ENCODE results near the gene NME3. TPM values are rescaled to one million over a fixed set of nuclear protein-coding genes. Genes with fewer than 3 reads are reported as not detected.

Gene NME3
- total and polyA plus RNA-seq, 3 experiments from 2014 or later = 33.5 to 71.4 (median 36.5) TPM

- Mint-ChIP-seq H3K9me3 (no peaks in the 10 kb centered on the region), H3K36me3 (peaks cover 0 to 35% (median 0%) of the 10 kb centered on the region in 3 donors), H3K4me1 (peaks cover 8 to 30% (median 18%) of the 10 kb centered on the region in 3 donors), H3K27ac (peak within 1 kb of the TSS; percentile 85 to 97 (median 96)), H3K27me3 (no peaks in the 10 kb centered on the region), H3K4me3 (peak within 1 kb of the TSS; percentile 89 to 98 (median 96))
- peak within 1 kb of the TSS; percentile 79 for H3K27ac ChIP-seq (ENCODE audit: low read depth, low read length)
- ChIA-PET POLR2A (interaction anchor here (0.6 to 4.0 kb wide), 4 partner anchors 10 to 353 kb away, joined by 5 to 52 read pairs (median 12); partner anchors contain the start of genes MAPK8IP3, NUBP2 and SPSB3), CTCF (interaction anchor here (0.9 to 3.0 kb wide), 4 partner anchors 10 to 67 kb away, joined by 3 to 24 read pairs (median 7); partner anchors contain the start of genes FAHD1, HAGH, MAPK8IP3 and NUBP2)
- no peaks in the 10 kb centered on the region for H3K9me3 ChIP-seq (ENCODE audit: low read length)
- peak within 1 kb of the TSS; percentile 96 for H3K4me3 ChIP-seq (ENCODE audit: low read length)
- H3K27me3 ChIP-seq (ENCODE audit: insufficient read depth, low read length, poor library complexity, severe bottlenecking) = no peaks in the 10 kb centered on the region
- no peaks in the 10 kb centered on the region for H3K36me3 ChIP-seq (ENCODE audit: insufficient read depth, low read length)
- peaks cover 21% of the 10 kb centered on the region for H3K4me1 ChIP-seq (ENCODE audit: insufficient read depth, low read length)
- DNase-seq = peak; percentile 66 to 81 (median 72)
These were observed 1.8 kb upstream of the NME3 start, which contains the start of gene MRPS34 for GRCh38 chr16:1772908-1773702. Gene MRPS34 (minus strand): TSS chr16:1773134. CDS start chr16:1773119, 15 bp downstream.

- Histone ChIP-seq H3K27me3 (ENCODE audit: insufficient read depth, low read length, poor library complexity, severe bottlenecking) (no peaks in the 10 kb centered on the region), H3K9me3 (ENCODE audit: low read length) (no peaks in the 10 kb centered on the region), H3K36me3 (ENCODE audit: insufficient read depth, low read length) (no peaks in the 10 kb centered on the region), H3K27ac (ENCODE audit: low read depth, low read length) (peak within 1 kb of the TSS; percentile 79), H3K4me3 (ENCODE audit: low read length) (peak within 1 kb of the TSS; percentile 96), H3K4me1 (ENCODE audit: insufficient read depth, low read length) (peaks cover 21% of the 10 kb centered on the region)
- Mint-ChIP-seq H3K4me1 (peaks cover 8 to 30% (median 18%) of the 10 kb centered on the region in 3 donors), H3K27ac (peak within 1 kb of the TSS; percentile 85 to 97 (median 96)), H3K4me3 (peak within 1 kb of the TSS; percentile 89 to 98 (median 96)), H3K27me3 (no peaks in the 10 kb centered on the region), H3K36me3 (peaks cover 0 to 37% (median 0%) of the 10 kb centered on the region in 3 donors), H3K9me3 (no peaks in the 10 kb centered on the region)
- DNase-seq = peak; percentile 26 to 67 (median 36)
- ChIA-PET CTCF (interaction anchor here (0.9 to 3.0 kb wide), 4 partner anchors 11 to 67 kb away, joined by 3 to 24 read pairs (median 7); partner anchors contain the start of genes FAHD1, HAGH, MAPK8IP3 and NUBP2), POLR2A (interaction anchor here (0.6 to 4.0 kb wide), 4 partner anchors 10 to 353 kb away, joined by 5 to 52 read pairs (median 12); partner anchors contain the start of genes MAPK8IP3, NUBP2 and SPSB3)
These were observed 1.1 kb upstream of the NME3 start, which contains the start of gene EME2 for GRCh38 chr16:1772362-1772907. Gene EME2 (plus strand): TSS chr16:1772810. CDS start chr16:1773228, 418 bp downstream.

DNA sequence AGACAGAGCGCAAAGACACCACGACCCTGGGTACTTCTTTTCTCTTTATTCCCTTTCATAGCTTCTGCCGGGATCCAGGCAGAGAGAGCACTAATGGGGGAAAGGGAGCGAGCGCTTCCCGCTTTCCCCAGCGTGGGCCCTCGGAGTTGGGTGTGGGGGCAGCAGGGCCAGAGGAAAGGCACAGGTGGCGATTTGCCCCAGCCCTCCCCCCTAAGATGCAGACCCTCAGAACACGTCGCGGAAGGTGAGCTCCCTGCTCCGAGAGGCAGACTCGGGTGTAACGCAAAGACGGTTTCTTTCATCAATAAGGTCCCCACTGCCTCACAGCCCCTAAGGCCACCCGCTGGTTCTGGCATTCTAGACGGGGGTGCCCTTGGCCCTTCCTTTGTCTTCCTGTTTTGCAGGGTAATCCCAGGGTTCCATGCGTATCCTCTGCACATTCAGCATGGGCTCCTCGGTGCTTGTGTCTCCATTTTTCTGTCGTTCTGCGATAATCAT lies 570 bp upstream of the NME3 start:
- H3K27me3 Mint-ChIP-seq = no peaks in the 10 kb centered on the region
- ChIA-PET POLR2A (interaction anchor here (0.6 to 4.0 kb wide), 3 partner anchors 11 to 66 kb away, joined by 5 to 52 read pairs (median 19); partner anchors contain the start of genes MAPK8IP3, NUBP2 and SPSB3), CTCF (interaction anchor here (2.2 to 3.0 kb wide), 2 partner anchors 11 to 66 kb away, joined by 11 to 24 read pairs; partner anchors contain the start of genes MAPK8IP3, NUBP2 and SPSB3)
- peak overlapping the region; percentile 89 to 98 (median 96) for H3K4me3 Mint-ChIP-seq
- peaks cover 21% of the 10 kb centered on the region for H3K4me1 ChIP-seq (ENCODE audit: insufficient read depth, low read length)
- no peaks in the 10 kb centered on the region for H3K27me3 ChIP-seq (ENCODE audit: insufficient read depth, low read length, poor library complexity, severe bottlenecking)
- DNase-seq = no peak
- peaks cover 0 to 39% (median 0%) of the 10 kb centered on the region in 3 donors for H3K36me3 Mint-ChIP-seq
- no peaks in the 10 kb centered on the region for H3K9me3 ChIP-seq (ENCODE audit: low read length)
- H3K36me3 ChIP-seq (ENCODE audit: insufficient read depth, low read length) = no peaks in the 10 kb centered on the region
- H3K27ac ChIP-seq (ENCODE audit: low read depth, low read length) = peak overlapping the region; percentile 79
- peak overlapping the region; percentile 96 for H3K4me3 ChIP-seq (ENCODE audit: low read length)
- H3K9me3 Mint-ChIP-seq = no peaks in the 10 kb centered on the region
- H3K4me1 Mint-ChIP-seq = peaks cover 8 to 30% (median 18%) of the 10 kb centered on the region in 3 donors
- H3K27ac Mint-ChIP-seq = peak overlapping the region; percentile 85 to 97 (median 94)

DNA sequence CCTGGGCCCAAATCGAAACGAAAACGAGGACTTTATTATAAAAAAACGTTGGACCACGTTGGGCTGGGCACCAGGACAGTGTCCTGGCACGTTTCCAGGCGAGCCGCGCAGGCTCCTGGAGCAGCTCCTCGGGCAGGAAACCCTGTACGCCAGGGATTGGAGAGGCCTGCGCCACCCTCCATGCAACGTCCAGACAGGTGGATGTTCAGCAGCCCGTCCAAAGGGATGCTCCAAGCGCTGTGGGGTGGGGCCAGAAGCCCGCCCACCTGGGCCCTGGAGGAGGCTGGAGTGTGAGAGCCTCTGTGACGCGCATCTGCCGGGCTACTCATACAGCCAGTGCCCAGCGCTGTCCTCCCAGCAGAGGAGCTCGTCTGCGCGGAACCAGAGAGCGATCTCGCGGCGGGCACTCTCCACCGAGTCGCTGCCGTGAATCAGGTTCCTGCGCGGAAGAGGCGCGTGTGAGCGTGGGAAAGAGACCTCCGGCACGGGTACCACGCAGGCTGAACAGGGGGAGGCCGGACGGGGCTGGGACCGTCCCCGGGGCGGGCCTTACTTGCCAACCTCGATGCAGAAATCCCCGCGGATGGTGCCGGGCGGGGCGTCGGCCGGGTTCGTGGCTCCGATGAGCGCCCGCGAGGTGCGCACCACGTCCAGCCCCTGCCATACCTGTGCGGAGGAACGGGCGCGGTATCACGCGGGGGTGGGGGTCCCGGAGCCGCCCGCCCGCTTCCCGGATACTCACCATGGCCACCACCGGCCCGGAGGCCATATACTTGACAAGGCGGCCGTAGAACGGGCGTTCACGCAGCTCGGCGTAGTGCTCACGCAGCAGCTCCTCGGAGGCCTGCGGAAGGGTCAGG lies 785 bp downstream of the NME3 start:
- no peak overlapping the region for H3K27ac ChIP-seq (ENCODE audit: low read depth, low read length)
- no peaks in the 10 kb centered on the region for H3K9me3 ChIP-seq (ENCODE audit: low read length)
- H3K4me3 ChIP-seq (ENCODE audit: low read length) = peak overlapping the region; percentile 96
- Mint-ChIP-seq H3K27ac (peak overlapping the region in 4 of 8 donors; percentile 50 to 86 (median 65)), H3K36me3 (peaks cover 0 to 38% (median 0%) of the 10 kb centered on the region in 3 donors), H3K4me1 (peaks cover 8 to 30% (median 18%) of the 10 kb centered on the region in 3 donors), H3K4me3 (peak overlapping the region; percentile 73 to 98 (median 84)), H3K27me3 (no peaks in the 10 kb centered on the region), H3K9me3 (no peaks in the 10 kb centered on the region)
- CTCF ChIA-PET = interaction anchor here (1.6 to 1.8 kb wide), 2 partner anchors 12 to 65 kb away, joined by 4 to 6 read pairs; partner anchors contain the start of genes MAPK8IP3, NUBP2 and SPSB3
- POLR2A ChIA-PET = interaction anchor here (0.5 to 4.0 kb wide), 5 partner anchors 12 to 1089 kb away, joined by 3 to 52 read pairs (median 5); partner anchors contain the start of genes MAPK8IP3, NUBP2 and SPSB3
- DNase-seq = peak in 4 of 5 donors; percentile 41 to 66 (median 50)
- H3K4me1 ChIP-seq (ENCODE audit: insufficient read depth, low read length) = peaks cover 21% of the 10 kb centered on the region
- peaks cover 6% of the 10 kb centered on the region for H3K36me3 ChIP-seq (ENCODE audit: insufficient read depth, low read length)
- no peaks in the 10 kb centered on the region for H3K27me3 ChIP-seq (ENCODE audit: insufficient read depth, low read length, poor library complexity, severe bottlenecking)

- Histone ChIP-seq H3K4me3 (ENCODE audit: low read length) (no peak overlapping the region), H3K4me1 (ENCODE audit: insufficient read depth, low read length) (peaks cover 16% of the 10 kb centered on the region), H3K9me3 (ENCODE audit: low read length) (no peaks in the 10 kb centered on the region), H3K36me3 (ENCODE audit: insufficient read depth, low read length) (peaks cover 7% of the 10 kb centered on the region), H3K27ac (ENCODE audit: low read depth, low read length) (no peak overlapping the region), H3K27me3 (ENCODE audit: insufficient read depth, low read length, poor library complexity, severe bottlenecking) (no peaks in the 10 kb centered on the region)
- CTCF ChIA-PET = interaction anchor here (1.6 to 1.8 kb wide), 2 partner anchors 13 to 64 kb away, joined by 4 to 6 read pairs; partner anchors contain the start of genes MAPK8IP3, NUBP2 and SPSB3
- DNase-seq = no peak
- Mint-ChIP-seq H3K27ac (peak overlapping the region in 4 of 8 donors; percentile 24 to 84 (median 65)), H3K4me3 (peak overlapping the region; percentile 19 to 98 (median 76)), H3K36me3 (peaks cover 0 to 46% (median 0%) of the 10 kb centered on the region in 3 donors), H3K9me3 (no peaks in the 10 kb centered on the region), H3K4me1 (peaks cover 8 to 25% (median 15%) of the 10 kb centered on the region in 3 donors), H3K27me3 (no peaks in the 10 kb centered on the region)
- POLR2A ChIA-PET = interaction anchor here (0.5 to 3.7 kb wide), 4 partner anchors 13 to 1088 kb away, joined by 3 to 19 read pairs (median 4); partner anchors contain the start of genes MAPK8IP3, NUBP2 and SPSB3
These were observed 1.7 kb downstream of the NME3 start for GRCh38 chr16:1769402-1770300.

DNA sequence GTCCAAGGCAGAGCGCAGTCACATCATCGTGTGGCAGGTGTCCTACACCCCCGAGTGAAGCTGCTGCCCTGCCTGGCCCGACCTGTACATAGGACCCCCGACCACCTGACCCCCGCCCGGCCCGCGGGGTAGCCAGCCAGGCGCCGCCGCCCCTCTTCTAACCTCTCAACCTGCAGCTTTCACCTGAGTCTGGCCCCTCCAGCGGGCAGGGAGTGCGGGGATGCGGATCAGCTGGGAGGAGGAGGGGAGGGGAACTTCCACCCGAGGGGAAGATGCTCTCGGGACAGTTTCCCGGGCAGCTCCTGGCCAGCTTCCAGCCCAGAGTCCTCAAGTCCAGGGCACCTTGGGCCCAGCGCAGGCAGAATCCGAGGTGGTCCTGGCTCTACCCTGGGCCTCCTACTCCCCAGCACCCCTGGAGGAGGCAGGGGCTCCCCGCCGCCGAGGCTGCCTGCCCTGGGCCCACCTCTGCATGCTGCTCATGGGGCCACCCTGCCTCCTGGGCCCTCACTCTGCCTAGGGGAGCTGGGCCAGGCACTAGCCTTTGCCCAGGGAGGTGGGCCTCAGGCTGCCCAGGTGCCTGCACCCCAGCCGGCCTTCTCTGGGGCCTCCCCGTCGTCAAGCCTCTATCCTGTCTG lies 2.5 kb downstream of the NME3 start:
- peaks cover 0 to 48% (median 0%) of the 10 kb centered on the region in 3 donors for H3K36me3 Mint-ChIP-seq
- H3K4me3 ChIP-seq (ENCODE audit: low read length) = no peak overlapping the region
- H3K27me3 ChIP-seq (ENCODE audit: insufficient read depth, low read length, poor library complexity, severe bottlenecking) = no peaks in the 10 kb centered on the region
- no peak for DNase-seq
- peak overlapping the region in 2 of 8 donors; percentile 38 to 57 for H3K27ac Mint-ChIP-seq
- H3K36me3 ChIP-seq (ENCODE audit: insufficient read depth, low read length) = peaks cover 7% of the 10 kb centered on the region
- no peaks in the 10 kb centered on the region for H3K9me3 ChIP-seq (ENCODE audit: low read length)
- H3K9me3 Mint-ChIP-seq = no peaks in the 10 kb centered on the region
- no peak overlapping the region for H3K4me3 Mint-ChIP-seq
- H3K27me3 Mint-ChIP-seq = no peaks in the 10 kb centered on the region
- H3K4me1 Mint-ChIP-seq = peaks cover 8 to 19% (median 13%) of the 10 kb centered on the region in 3 donors
- ChIA-PET POLR2A (interaction anchor here (0.6 kb wide), 1 partner anchor 129 kb away, joined by 4 read pairs; no protein-coding TSS in a partner anchor), CTCF (interaction anchor here (1.6 to 1.8 kb wide), 2 partner anchors 14 to 63 kb away, joined by 4 to 6 read pairs; partner anchors contain the start of genes MAPK8IP3, NUBP2 and SPSB3)
- no peak overlapping the region for H3K27ac ChIP-seq (ENCODE audit: low read depth, low read length)
- H3K4me1 ChIP-seq (ENCODE audit: insufficient read depth, low read length) = peaks cover 8% of the 10 kb centered on the region
